HEK293 (cell line): ENCODE measurements around the gene FNDC11.

Experiments
- CTCF ChIA-PET: fragments of 350-600 bp; formaldehyde crosslinking; extraction: SDS; loops from one replicate; lab custom pipeline; 2021; ENCODE audit warnings: antibody characterized with exemption; lab: Yijun Ruan, JAX
- POLR2A ChIA-PET: fragments of 300-600 bp; formaldehyde crosslinking; extraction: SDS; loops from one replicate; lab custom pipeline; 2020; ENCODE audit warnings: antibody characterized with exemption, inconsistent platforms; lab: Yijun Ruan, JAX
- H3K27ac ChIP-seq: fragments of 200-500 bp; sonication (Bioruptor generic); 2 replicates; pipeline ENCODE4 v1.5.1; 2014; ENCODE audit warnings: low read depth, low read length, control low read depth, inconsistent platforms; ENCODE audit errors: extremely low read depth
- H3K36me3 ChIP-seq, 2 experiments: fragments of 200-500 bp in 1 of 2; sonication (Bioruptor generic) in 1 of 2; 1 replicate in 1 of 2; 2 replicates in 1 of 2; pipeline ENCODE4 v1.5.1; 2014 to 2017; ENCODE audit warnings: inconsistent platforms in 2 of 2, low read length in 2 of 2; ENCODE audit not compliant: control insufficient read depth in 2 of 2, insufficient read depth in 1 of 2
- H3K4me1 ChIP-seq: fragments of 200-500 bp; sonication (Bioruptor generic); 2 replicates; pipeline ENCODE4 v1.5.1; 2014; ENCODE audit warnings: mild to moderate bottlenecking, low read length, inconsistent platforms; ENCODE audit not compliant: control insufficient read depth, insufficient read depth
- H3K4me3 ChIP-seq: 2 replicates; pipeline ENCODE4 v1.5.1; 2011; ENCODE audit warnings: low read depth, mild to moderate bottlenecking, control low read depth, low read length, moderate library complexity
- H3K9me3 ChIP-seq: fragments of 200-500 bp; sonication (Bioruptor generic); 2 replicates; pipeline ENCODE4 v1.5.1; 2014; ENCODE audit warnings: low read depth, low read length, inconsistent platforms; ENCODE audit not compliant: control insufficient read depth, insufficient read depth
- ZNF121 ChIP-seq: fragments of 450-650 bp; formaldehyde crosslinking; IDR thresholded peaks from 2 replicates; pipeline ENCODE4 v1.5.1; 2016; ENCODE audit warnings: missing biosample characterization, missing genetic modification characterization
- ZNF155 ChIP-seq: fragments of 450-650 bp; formaldehyde crosslinking; IDR thresholded peaks from 2 replicates; pipeline ENCODE4 v1.5.1; 2016; ENCODE audit warnings: missing biosample characterization, missing genetic modification characterization
- ZNF248 ChIP-seq: fragments of 450-650 bp; formaldehyde crosslinking; IDR thresholded peaks from 2 replicates; pipeline ENCODE4 v1.5.1; 2017; ENCODE audit warnings: missing biosample characterization, missing genetic modification characterization
- ZNF394 ChIP-seq: fragments of 450-650 bp; formaldehyde crosslinking; IDR thresholded peaks from 2 replicates; pipeline ENCODE4 v1.5.1; 2016; ENCODE audit warnings: missing biosample characterization, missing genetic modification characterization, mild to moderate bottlenecking, moderate library complexity, borderline replicate concordance
- ZNF423 ChIP-seq: fragments of 450-650 bp; formaldehyde crosslinking; IDR thresholded peaks from 2 replicates; pipeline ENCODE4 v1.5.1; 2016; ENCODE audit warnings: missing biosample characterization, missing genetic modification characterization
- ZNF514 ChIP-seq: fragments of 450-650 bp; formaldehyde crosslinking; IDR thresholded peaks from 2 replicates; pipeline ENCODE4 v1.5.1; 2016; ENCODE audit warnings: missing biosample characterization, missing genetic modification characterization
- ZNF677 ChIP-seq: fragments of 450-650 bp; IDR thresholded peaks from 2 replicates; pipeline ENCODE4 v1.5.0; 2018; ENCODE audit warnings: missing biosample characterization, mild to moderate bottlenecking, missing genetic modification characterization, moderate library complexity
- ZNF791 ChIP-seq: fragments of 450-650 bp; formaldehyde crosslinking; IDR thresholded peaks from 2 replicates; pipeline ENCODE4 v1.5.1; 2016; ENCODE audit warnings: missing biosample characterization, missing genetic modification characterization
- TF ChIP-seq, protein P1 (sequence below): fragments of 450-650 bp; formaldehyde crosslinking; IDR thresholded peaks from 2 replicates; pipeline ENCODE4 v1.5.1; 2016; ENCODE audit warnings: missing biosample characterization, missing genetic modification characterization
- TF ChIP-seq, protein P2 (sequence below): fragments of 450-650 bp; formaldehyde crosslinking; IDR thresholded peaks from 2 replicates; pipeline ENCODE4 v1.5.1; 2016; ENCODE audit warnings: missing biosample characterization, missing genetic modification characterization, borderline replicate concordance
- TF ChIP-seq, protein P3 (sequence below): sonication (generic); formaldehyde crosslinking; IDR thresholded peaks from 2 replicates; pipeline ENCODE4 v1.8.1; 2022; ENCODE audit warnings: mild to moderate bottlenecking, moderate library complexity, missing genetic modification reagents
- TF ChIP-seq, protein P4 (sequence below): fragments of 450-650 bp; formaldehyde crosslinking; IDR thresholded peaks from 2 replicates; pipeline ENCODE4 v1.5.1; 2016; ENCODE audit warnings: missing biosample characterization, missing genetic modification characterization
- TF ChIP-seq, protein P5 (sequence below): fragments of 450-650 bp; IDR thresholded peaks from 2 replicates; pipeline ENCODE4 v1.5.1; 2018; ENCODE audit warnings: missing biosample characterization, missing genetic modification characterization
- TF ChIP-seq, protein P6 (sequence below): fragments of 450-650 bp; formaldehyde crosslinking; IDR thresholded peaks from 2 replicates; pipeline ENCODE4 v1.5.1; 2016; ENCODE audit warnings: missing biosample characterization, missing genetic modification characterization
- TF ChIP-seq, protein P7 (sequence below): fragments of 450-650 bp; formaldehyde crosslinking; IDR thresholded peaks from 2 replicates; pipeline ENCODE4 v1.5.1; 2017; ENCODE audit warnings: missing biosample characterization, missing genetic modification characterization
- TF ChIP-seq, protein P8 (sequence below): fragments of 450-650 bp; formaldehyde crosslinking; IDR thresholded peaks from 2 replicates; pipeline ENCODE4 v1.5.1; 2017; ENCODE audit warnings: missing biosample characterization, missing genetic modification characterization

FNDC11 gene

DNA sequence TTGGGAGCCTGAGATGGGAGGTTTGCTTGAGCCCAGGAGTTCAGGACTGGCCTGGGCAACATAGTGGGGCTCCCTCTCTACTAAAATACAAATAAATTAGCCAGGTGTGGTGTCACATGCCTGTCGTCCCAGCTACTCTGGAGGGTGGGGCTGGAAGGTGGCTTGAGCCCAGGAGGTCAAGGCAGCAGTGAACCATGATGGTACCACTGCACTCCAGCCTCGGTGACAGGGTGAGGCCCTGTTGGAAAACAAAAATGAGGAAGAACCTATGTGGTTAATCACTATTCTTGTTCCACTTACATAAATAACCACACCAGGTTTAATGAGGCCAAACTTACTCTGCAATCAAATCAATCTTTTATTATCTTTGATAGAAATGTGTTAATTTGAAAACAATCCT, 28.0 kb upstream of the FNDC11 start:
- no peaks in the 10 kb centered on the region for H3K4me1 ChIP-seq
- TF ChIP-seq ZNF155 = no peak
- TF ChIP-seq ZNF791 (tag by site-specific recombination) = no peak
- TF ChIP-seq, protein P1, sequence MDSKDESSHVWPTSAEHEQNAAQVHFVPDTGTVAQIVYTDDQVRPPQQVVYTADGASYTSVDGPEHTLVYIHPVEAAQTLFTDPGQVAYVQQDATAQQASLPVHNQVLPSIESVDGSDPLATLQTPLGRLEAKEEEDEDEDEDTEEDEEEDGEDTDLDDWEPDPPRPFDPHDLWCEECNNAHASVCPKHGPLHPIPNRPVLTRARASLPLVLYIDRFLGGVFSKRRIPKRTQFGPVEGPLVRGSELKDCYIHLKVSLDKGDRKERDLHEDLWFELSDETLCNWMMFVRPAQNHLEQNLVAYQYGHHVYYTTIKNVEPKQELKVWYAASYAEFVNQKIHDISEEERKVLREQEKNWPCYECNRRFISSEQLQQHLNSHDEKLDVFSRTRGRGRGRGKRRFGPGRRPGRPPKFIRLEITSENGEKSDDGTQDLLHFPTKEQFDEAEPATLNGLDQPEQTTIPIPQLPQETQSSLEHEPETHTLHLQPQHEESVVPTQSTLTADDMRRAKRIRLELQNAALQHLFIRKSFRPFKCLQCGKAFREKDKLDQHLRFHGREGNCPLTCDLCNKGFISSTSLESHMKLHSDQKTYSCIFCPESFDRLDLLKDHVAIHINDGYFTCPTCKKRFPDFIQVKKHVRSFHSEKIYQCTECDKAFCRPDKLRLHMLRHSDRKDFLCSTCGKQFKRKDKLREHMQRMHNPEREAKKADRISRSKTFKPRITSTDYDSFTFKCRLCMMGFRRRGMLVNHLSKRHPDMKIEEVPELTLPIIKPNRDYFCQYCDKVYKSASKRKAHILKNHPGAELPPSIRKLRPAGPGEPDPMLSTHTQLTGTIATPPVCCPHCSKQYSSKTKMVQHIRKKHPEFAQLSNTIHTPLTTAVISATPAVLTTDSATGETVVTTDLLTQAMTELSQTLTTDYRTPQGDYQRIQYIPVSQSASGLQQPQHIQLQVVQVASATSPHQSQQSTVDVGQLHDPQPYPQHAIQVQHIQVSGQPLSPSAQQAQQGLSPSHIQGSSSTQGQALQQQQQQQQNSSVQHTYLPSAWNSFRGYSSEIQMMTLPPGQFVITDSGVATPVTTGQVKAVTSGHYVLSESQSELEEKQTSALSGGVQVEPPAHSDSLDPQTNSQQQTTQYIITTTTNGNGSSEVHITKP (tag by site-specific recombination) = no peak
- TF ChIP-seq ZNF677 = no peak
- TF ChIP-seq ZNF248 (tag by site-specific recombination) = no peak
- no peak for TF ChIP-seq ZNF423 (tag by site-specific recombination)
- TF ChIP-seq, all 188 proteins: peak for 0
- Histone ChIP-seq H3K4me3 (no peak overlapping the region), H3K27ac (no peak overlapping the region), H3K9me3 (no peaks in the 10 kb centered on the region), H3K36me3 (peaks cover 0 to 24% of the 10 kb centered on the region in 2 experiments; a peak in 1 of 3 replicates)
- ChIA-PET POLR2A (interaction anchor here (0.7 to 0.8 kb wide), 4 partner anchors 19 to 232 kb away, joined by 3 to 5 read pairs (median 4); no protein-coding TSS in a partner anchor), CTCF (no interaction called here)

DNA sequence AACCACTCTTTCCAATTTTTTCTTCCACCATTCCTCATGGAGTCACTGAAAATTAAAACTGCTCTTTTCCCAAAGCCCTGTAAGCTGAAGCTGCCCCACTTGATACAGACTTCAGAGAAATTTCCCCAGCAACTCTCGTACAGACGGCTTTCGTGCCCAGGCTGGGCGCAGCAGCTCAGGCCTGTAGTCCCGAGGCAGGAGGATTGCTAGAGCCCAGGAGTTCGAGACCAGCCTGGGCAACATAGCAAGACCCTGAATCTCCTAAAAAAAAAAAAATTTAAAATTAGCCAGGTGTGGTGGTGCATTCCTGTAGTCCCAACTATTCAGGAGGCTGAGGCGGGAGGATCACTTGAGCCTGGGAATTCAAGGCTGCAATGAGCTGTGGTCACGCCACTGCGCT, 26.8 kb upstream of the FNDC11 start:
- no peaks in the 10 kb centered on the region for H3K9me3 ChIP-seq
- no peak overlapping the region for H3K4me3 ChIP-seq
- peak; percentile 96 for TF ChIP-seq ZNF121 (tag by site-specific recombination)
- TF ChIP-seq ZNF394 (tag by site-specific recombination) = no peak
- TF ChIP-seq, protein P2, sequence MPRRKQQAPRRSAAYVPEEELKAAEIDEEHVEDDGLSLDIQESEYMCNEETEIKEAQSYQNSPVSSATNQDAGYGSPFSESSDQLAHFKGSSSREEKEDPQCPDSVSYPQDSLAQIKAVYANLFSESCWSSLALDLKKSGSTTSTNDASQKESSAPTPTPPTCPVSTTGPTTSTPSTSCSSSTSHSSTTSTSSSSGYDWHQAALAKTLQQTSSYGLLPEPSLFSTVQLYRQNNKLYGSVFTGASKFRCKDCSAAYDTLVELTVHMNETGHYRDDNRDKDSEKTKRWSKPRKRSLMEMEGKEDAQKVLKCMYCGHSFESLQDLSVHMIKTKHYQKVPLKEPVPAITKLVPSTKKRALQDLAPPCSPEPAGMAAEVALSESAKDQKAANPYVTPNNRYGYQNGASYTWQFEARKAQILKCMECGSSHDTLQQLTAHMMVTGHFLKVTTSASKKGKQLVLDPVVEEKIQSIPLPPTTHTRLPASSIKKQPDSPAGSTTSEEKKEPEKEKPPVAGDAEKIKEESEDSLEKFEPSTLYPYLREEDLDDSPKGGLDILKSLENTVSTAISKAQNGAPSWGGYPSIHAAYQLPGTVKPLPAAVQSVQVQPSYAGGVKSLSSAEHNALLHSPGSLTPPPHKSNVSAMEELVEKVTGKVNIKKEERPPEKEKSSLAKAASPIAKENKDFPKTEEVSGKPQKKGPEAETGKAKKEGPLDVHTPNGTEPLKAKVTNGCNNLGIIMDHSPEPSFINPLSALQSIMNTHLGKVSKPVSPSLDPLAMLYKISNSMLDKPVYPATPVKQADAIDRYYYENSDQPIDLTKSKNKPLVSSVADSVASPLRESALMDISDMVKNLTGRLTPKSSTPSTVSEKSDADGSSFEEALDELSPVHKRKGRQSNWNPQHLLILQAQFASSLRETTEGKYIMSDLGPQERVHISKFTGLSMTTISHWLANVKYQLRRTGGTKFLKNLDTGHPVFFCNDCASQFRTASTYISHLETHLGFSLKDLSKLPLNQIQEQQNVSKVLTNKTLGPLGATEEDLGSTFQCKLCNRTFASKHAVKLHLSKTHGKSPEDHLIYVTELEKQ (tag by site-specific recombination) = no peak
- TF ChIP-seq, protein P3, sequence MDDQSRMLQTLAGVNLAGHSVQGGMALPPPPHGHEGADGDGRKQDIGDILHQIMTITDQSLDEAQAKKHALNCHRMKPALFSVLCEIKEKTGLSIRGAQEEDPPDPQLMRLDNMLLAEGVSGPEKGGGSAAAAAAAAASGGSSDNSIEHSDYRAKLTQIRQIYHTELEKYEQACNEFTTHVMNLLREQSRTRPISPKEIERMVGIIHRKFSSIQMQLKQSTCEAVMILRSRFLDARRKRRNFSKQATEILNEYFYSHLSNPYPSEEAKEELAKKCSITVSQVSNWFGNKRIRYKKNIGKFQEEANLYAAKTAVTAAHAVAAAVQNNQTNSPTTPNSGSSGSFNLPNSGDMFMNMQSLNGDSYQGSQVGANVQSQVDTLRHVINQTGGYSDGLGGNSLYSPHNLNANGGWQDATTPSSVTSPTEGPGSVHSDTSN = no peak
- TF ChIP-seq, protein P4, sequence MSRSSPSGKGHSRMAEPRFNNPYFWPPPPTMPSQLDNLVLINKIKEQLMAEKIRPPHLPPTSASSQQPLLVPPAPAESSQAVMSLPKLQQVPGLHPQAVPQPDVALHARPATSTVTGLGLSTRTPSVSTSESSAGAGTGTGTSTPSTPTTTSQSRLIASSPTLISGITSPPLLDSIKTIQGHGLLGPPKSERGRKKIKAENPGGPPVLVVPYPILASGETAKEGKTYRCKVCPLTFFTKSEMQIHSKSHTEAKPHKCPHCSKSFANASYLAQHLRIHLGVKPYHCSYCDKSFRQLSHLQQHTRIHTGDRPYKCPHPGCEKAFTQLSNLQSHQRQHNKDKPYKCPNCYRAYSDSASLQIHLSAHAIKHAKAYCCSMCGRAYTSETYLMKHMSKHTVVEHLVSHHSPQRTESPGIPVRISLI (tag by site-specific recombination) = no peak
- TF ChIP-seq ZNF514 (tag by site-specific recombination) = no peak
- TF ChIP-seq, protein P5, sequence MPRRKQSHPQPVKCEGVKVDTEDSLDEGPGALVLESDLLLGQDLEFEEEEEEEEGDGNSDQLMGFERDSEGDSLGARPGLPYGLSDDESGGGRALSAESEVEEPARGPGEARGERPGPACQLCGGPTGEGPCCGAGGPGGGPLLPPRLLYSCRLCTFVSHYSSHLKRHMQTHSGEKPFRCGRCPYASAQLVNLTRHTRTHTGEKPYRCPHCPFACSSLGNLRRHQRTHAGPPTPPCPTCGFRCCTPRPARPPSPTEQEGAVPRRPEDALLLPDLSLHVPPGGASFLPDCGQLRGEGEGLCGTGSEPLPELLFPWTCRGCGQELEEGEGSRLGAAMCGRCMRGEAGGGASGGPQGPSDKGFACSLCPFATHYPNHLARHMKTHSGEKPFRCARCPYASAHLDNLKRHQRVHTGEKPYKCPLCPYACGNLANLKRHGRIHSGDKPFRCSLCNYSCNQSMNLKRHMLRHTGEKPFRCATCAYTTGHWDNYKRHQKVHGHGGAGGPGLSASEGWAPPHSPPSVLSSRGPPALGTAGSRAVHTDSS (tag by site-specific recombination) = no peak
- TF ChIP-seq, protein P6, sequence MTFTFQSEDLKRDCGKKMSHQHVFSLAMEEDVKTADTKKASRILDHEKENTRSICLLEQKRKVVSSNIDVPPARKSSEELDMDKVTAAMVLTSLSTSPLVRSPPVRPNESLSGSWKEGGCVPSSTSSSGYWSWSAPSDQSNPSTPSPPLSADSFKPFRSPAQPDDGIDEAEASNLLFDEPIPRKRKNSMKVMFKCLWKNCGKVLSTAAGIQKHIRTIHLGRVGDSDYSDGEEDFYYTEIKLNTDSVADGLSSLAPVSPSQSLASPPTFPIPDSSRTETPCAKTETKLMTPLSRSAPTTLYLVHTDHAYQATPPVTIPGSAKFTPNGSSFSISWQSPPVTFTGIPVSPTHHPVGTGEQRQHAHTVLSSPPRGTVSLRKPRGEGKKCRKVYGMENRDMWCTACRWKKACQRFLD (tag by site-specific recombination) = no peak
- TF ChIP-seq, protein P7, sequence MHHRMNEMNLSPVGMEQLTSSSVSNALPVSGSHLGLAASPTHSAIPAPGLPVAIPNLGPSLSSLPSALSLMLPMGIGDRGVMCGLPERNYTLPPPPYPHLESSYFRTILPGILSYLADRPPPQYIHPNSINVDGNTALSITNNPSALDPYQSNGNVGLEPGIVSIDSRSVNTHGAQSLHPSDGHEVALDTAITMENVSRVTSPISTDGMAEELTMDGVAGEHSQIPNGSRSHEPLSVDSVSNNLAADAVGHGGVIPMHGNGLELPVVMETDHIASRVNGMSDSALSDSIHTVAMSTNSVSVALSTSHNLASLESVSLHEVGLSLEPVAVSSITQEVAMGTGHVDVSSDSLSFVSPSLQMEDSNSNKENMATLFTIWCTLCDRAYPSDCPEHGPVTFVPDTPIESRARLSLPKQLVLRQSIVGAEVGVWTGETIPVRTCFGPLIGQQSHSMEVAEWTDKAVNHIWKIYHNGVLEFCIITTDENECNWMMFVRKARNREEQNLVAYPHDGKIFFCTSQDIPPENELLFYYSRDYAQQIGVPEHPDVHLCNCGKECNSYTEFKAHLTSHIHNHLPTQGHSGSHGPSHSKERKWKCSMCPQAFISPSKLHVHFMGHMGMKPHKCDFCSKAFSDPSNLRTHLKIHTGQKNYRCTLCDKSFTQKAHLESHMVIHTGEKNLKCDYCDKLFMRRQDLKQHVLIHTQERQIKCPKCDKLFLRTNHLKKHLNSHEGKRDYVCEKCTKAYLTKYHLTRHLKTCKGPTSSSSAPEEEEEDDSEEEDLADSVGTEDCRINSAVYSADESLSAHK (tag by site-specific recombination) = peak; percentile 29; the same call in 1 of the 2 replicates
- TF ChIP-seq, protein P8, sequence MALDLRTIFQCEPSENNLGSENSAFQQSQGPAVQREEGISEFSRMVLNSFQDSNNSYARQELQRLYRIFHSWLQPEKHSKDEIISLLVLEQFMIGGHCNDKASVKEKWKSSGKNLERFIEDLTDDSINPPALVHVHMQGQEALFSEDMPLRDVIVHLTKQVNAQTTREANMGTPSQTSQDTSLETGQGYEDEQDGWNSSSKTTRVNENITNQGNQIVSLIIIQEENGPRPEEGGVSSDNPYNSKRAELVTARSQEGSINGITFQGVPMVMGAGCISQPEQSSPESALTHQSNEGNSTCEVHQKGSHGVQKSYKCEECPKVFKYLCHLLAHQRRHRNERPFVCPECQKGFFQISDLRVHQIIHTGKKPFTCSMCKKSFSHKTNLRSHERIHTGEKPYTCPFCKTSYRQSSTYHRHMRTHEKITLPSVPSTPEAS (tag by site-specific recombination) = no peak
- no peak for TF ChIP-seq ZNF677
- H3K36me3 ChIP-seq = peaks cover 0 to 17% of the 10 kb centered on the region in 2 experiments; a peak in 1 of 3 replicates
- H3K4me1 ChIP-seq = no peaks in the 10 kb centered on the region
- H3K27ac ChIP-seq = no peak overlapping the region
- CTCF ChIA-PET = interaction anchor here (0.6 to 1.4 kb wide), 4 partner anchors 11 to 382 kb away, joined by 3 to 4 read pairs (median 3); no protein-coding TSS in a partner anchor
- POLR2A ChIA-PET = interaction anchor here (1.1 to 1.3 kb wide), 3 partner anchors 26 to 41 kb away, joined by 3 read pairs; no protein-coding TSS in a partner anchor
